HCT116 (cell line): ENCODE results near the gene PPP1R12B. TPM values are rescaled to one million over a fixed set of nuclear protein-coding genes. Genes with fewer than 3 reads are reported as not detected.

Experiments used
- ATAC-seq: fragments of 200-7000 bp; cut with Tn5 transposase; 2 replicates; pipeline ENCODE4 v1.9.1; 2020; ENCODE audit warnings: mild to moderate bottlenecking, moderate library complexity
- BruUV-seq: library from RNA; stranded (reverse); fragments of 400-500 nt; replicated peaks from 2 replicates; lab custom pipeline; 2021; lab: Mats Ljungman, UMichigan
- CTCF ChIA-PET: fragments of 300-600 bp; sonication (Branson Sonifier 250); formaldehyde crosslinking; loops from one replicate; lab custom pipeline; 2021; ENCODE audit warnings: antibody characterized with exemption; lab: Charles Lee
- POLR2A ChIA-PET: fragments of 300-600, 350-600 bp; sonication (Branson Sonifier 250); formaldehyde crosslinking; loops from one replicate; lab custom pipeline; 2021; ENCODE audit warnings: antibody characterized with exemption; lab: Charles Lee
- RAD21 ChIA-PET, 2 experiments: fragments of 300-600 bp; sonication (Branson Sonifier 250); formaldehyde crosslinking; loops; one replicate each; lab custom pipeline; 2023; ENCODE audit warnings: low total read pairs in 2 of 2; ENCODE audit not compliant: uncharacterized antibody in 2 of 2, unreplicated experiment in 2 of 2, low non-redundant PET in 1 of 2; lab: Charles Lee
- DNase-seq: peaks from one replicate; pipeline ENCODE4 v3.0.0-alpha.2; 2010; ENCODE audit warnings: low read depth, low spot score
- H2AFZ ChIP-seq: fragments of 200-600 bp; shearing (Covaris generic), sonication (generic); 2 replicates; pipeline ENCODE4 v1.6.1; 2017; ENCODE audit warnings: low read depth, mixed run types, mixed read lengths, antibody characterized with exemption, low read length; ENCODE audit not compliant: poor library complexity, severe bottlenecking
- H3K27ac ChIP-seq: 2 replicates; pipeline ENCODE4 v1.5.1; 2012; ENCODE audit warnings: low read depth, low read length
- H3K27me3 ChIP-seq: fragments of 200-600 bp; sonication (generic); 2 replicates; pipeline ENCODE4 v1.6.1; 2016; ENCODE audit warnings: mixed run types, low read length, mixed read lengths; ENCODE audit not compliant: insufficient read depth
- H3K36me3 ChIP-seq, 2 experiments: fragments of 200-500 bp in 1 of 2; fragments of 200-600 bp in 1 of 2; sonication (Bioruptor generic) in 1 of 2; sonication (generic) in 1 of 2; 2 replicates each; pipeline versions ENCODE4 v1.5.1 to v1.6.1; 2014 to 2016; ENCODE audit warnings: low read length in 2 of 2, inconsistent platforms in 1 of 2, mixed read lengths in 1 of 2, mixed run types in 1 of 2; ENCODE audit not compliant: insufficient read depth in 2 of 2, control insufficient read depth in 1 of 2
- H3K4me1 ChIP-seq, 2 experiments: fragments of 200-600 bp in 1 of 2; sonication (generic) in 1 of 2; 2 replicates each; pipeline versions ENCODE4 v1.5.1 to v1.6.1; 2012 to 2017; ENCODE audit warnings: low read length in 2 of 2, inconsistent platforms in 1 of 2, mild to moderate bottlenecking in 1 of 2, mixed read lengths in 1 of 2, mixed run types in 1 of 2, moderate library complexity in 1 of 2; ENCODE audit not compliant: insufficient read depth in 2 of 2, control insufficient read depth in 1 of 2
- H3K4me2 ChIP-seq: fragments of 200-600 bp; sonication (generic); 2 replicates; pipeline ENCODE4 v1.6.1; 2017; ENCODE audit warnings: mixed run types, low read length, mixed read lengths
- H3K4me3 ChIP-seq, 2 experiments: fragments of 200-600 bp in 1 of 2; sonication (generic) in 1 of 2; replicated peaks in 1 of 2; 2 replicates each; pipeline ENCODE4 v1.5.1; 2011 to 2016; ENCODE audit warnings: low read length in 2 of 2, control low read depth in 1 of 2, low read depth in 1 of 2, mild to moderate bottlenecking in 1 of 2, mixed read lengths in 1 of 2, mixed run types in 1 of 2
- H3K79me2 ChIP-seq: fragments of 200-600 bp; sonication (generic); 2 replicates; pipeline ENCODE4 v1.6.1; 2017; ENCODE audit warnings: mild to moderate bottlenecking, mixed run types, low read length, moderate library complexity, mixed read lengths; ENCODE audit not compliant: insufficient read depth
- H3K9ac ChIP-seq: fragments of 200-600 bp; sonication (generic); 2 replicates; pipeline ENCODE4 v1.6.1; 2016; ENCODE audit warnings: low read length, mixed read lengths
- H3K9me2 ChIP-seq: fragments of 200-600 bp; sonication (generic), shearing (Covaris generic); 2 replicates; pipeline ENCODE4 v1.6.1; 2017; ENCODE audit warnings: mixed run types, mild to moderate bottlenecking, moderate library complexity; ENCODE audit not compliant: insufficient read depth
- H3K9me3 ChIP-seq, 2 experiments: fragments of 200-500 bp in 1 of 2; fragments of 200-600 bp in 1 of 2; sonication (Bioruptor generic) in 1 of 2; sonication (generic) in 1 of 2; 2 replicates each; pipeline ENCODE4 v1.6.1; 2014 to 2017; ENCODE audit warnings: low read length in 2 of 2, mixed read lengths in 2 of 2, inconsistent platforms in 1 of 2, low read depth in 1 of 2, mild to moderate bottlenecking in 1 of 2, mixed run types in 1 of 2, moderate library complexity in 1 of 2; ENCODE audit not compliant: control insufficient read depth in 1 of 2, insufficient read depth in 1 of 2
- H4K20me1 ChIP-seq: fragments of 200-600 bp; sonication (generic), shearing (Covaris generic); 2 replicates; pipeline ENCODE4 v1.6.1; 2017; ENCODE audit warnings: mixed run types, mild to moderate bottlenecking, moderate library complexity; ENCODE audit not compliant: insufficient read depth
- CTCF ChIP-seq, 3 experiments: fragments of 200-600 bp in 1 of 3; sonication (generic) in 1 of 3; IDR thresholded peaks in 2 of 3; conservative IDR thresholded peaks in 1 of 3; 2 replicates each; pipeline ENCODE4 v1.5.1; 2012 to 2017; ENCODE audit warnings: low read depth in 2 of 3, low read length in 2 of 3, antibody characterized with exemption in 1 of 3, borderline replicate concordance in 1 of 3, control low read depth in 1 of 3, mild to moderate bottlenecking in 1 of 3, mixed read lengths in 1 of 3, mixed run types in 1 of 3, moderate library complexity in 1 of 3; ENCODE audit not compliant: insufficient read depth in 1 of 3
- EGR1 ChIP-seq: IDR thresholded peaks from 2 replicates; pipeline ENCODE4 v1.6.1; 2012; ENCODE audit warnings: low read depth
- JUND ChIP-seq: IDR thresholded peaks from 2 replicates; pipeline ENCODE4 v1.6.1; 2012
- intact Hi-C: fragments of 100-400 bp; cut with micrococcal nuclease; formaldehyde crosslinking; loops from 2 replicates; pipeline ENCODE4 v1.10.0; 2022
- total RNA-seq: library from RNA; stranded (reverse); gene quantifications from one replicate; pipeline ENCODE4 v1.2.1, GENCODE V29; 2021; ENCODE audit not compliant: unreplicated experiment

PPP1R12B gene
- total RNA-seq, 1 experiment from 2014 or later = 14.3 TPM

- DNase-seq (no peak), ATAC-seq (no peak)
- H3K4me3 ChIP-seq = no peak overlapping the region
- no peaks in the 10 kb centered on the region for H3K36me3 ChIP-seq
- intact Hi-C loops = no loop called here
- BruUV-seq = no TSS peak
- no peak overlapping the region for H3K27ac ChIP-seq
- TF ChIP-seq EGR1 (no peak), JUND (no peak)
- H3K9me2 ChIP-seq = no peaks in the 10 kb centered on the region
- H3K79me2 ChIP-seq = no peaks in the 10 kb centered on the region
- H2AFZ ChIP-seq = no peak overlapping the region
- no peaks in the 10 kb centered on the region for H4K20me1 ChIP-seq
- no peaks in the 10 kb centered on the region for H3K9me3 ChIP-seq
- H3K9ac ChIP-seq = no peak overlapping the region
- no peak overlapping the region for H3K4me2 ChIP-seq
- ChIA-PET POLR2A (no interaction called here), RAD21 (no interaction called here), CTCF (interaction anchor here (1.3 kb wide), 1 partner anchor 60 kb away, joined by 4 read pairs; no protein-coding TSS in a partner anchor)
- no peaks in the 10 kb centered on the region for H3K4me1 ChIP-seq
- H3K27me3 ChIP-seq = no peaks in the 10 kb centered on the region
Measured at GRCh38 chr1:202561240-202561639, 212.7 kb downstream of the PPP1R12B start.

GRCh38 chr1:202561726-202562443 lies 213.4 kb downstream of the PPP1R12B start:
- H2AFZ ChIP-seq = no peak overlapping the region
- ATAC-seq = peak; percentile 50; the same call in 1 of the 2 replicates
- no peaks in the 10 kb centered on the region for H3K4me1 ChIP-seq
- no peaks in the 10 kb centered on the region for H3K27me3 ChIP-seq
- BruUV-seq = no TSS peak
- H4K20me1 ChIP-seq = no peaks in the 10 kb centered on the region
- intact Hi-C loops = no loop called here
- no peaks in the 10 kb centered on the region for H3K79me2 ChIP-seq
- no peaks in the 10 kb centered on the region for H3K9me3 ChIP-seq
- POLR2A ChIA-PET = no interaction called here
- peak in 2 of 3 experiments; percentile 29 to 43; a peak in 3 of 6 replicates for TF ChIP-seq CTCF (IDR thresholded peaks at IDR 0.05 in 2 of 3, conservative IDR thresholded peaks at IDR 0.05 in 1 of 3; ENCODE audit: borderline replicate concordance in 1 of 3, insufficient read depth in 1 of 3, low read depth in 2 of 3, low read length in 2 of 3)
- no peak for TF ChIP-seq EGR1
- TF ChIP-seq, all 23 proteins: peak for 1
- Histone ChIP-seq H3K27ac (no peak overlapping the region), H3K36me3 (no peaks in the 10 kb centered on the region), H3K4me3 (no peak overlapping the region), H3K4me2 (no peak overlapping the region), H3K9me2 (no peaks in the 10 kb centered on the region), H3K9ac (no peak overlapping the region)
- ChIA-PET CTCF (interaction anchor here (0.8 to 1.3 kb wide), 3 partner anchors 15 to 60 kb away, joined by 3 to 4 read pairs (median 3); no protein-coding TSS in a partner anchor), RAD21 (no interaction called here)
- DNase-seq = no peak
